PFSK-1 (cell line): ENCODE data around the gene ATL3.

ENCODE experiments used
- TAF1 ChIP-seq: IDR thresholded peaks from 2 replicates; pipeline ENCODE4 v1.6.1; 2012; ENCODE audit warnings: low read length, control low read depth, borderline replicate concordance; ENCODE audit not compliant: insufficient read depth
- TF ChIP-seq, protein P1 (sequence below), 2 experiments: IDR thresholded peaks; 2 replicates each; pipeline versions ENCODE4 v1.6.1 to v1.8.0; 2011 to 2012; ENCODE audit warnings: low read depth in 2 of 2, low read length in 2 of 2, control low read depth in 1 of 2, inconsistent platforms in 1 of 2, mild to moderate bottlenecking in 1 of 2, moderate library complexity in 1 of 2; ENCODE audit not compliant: insufficient read depth in 1 of 2

- no peak for TF ChIP-seq TAF1
- TF ChIP-seq, protein P1, sequence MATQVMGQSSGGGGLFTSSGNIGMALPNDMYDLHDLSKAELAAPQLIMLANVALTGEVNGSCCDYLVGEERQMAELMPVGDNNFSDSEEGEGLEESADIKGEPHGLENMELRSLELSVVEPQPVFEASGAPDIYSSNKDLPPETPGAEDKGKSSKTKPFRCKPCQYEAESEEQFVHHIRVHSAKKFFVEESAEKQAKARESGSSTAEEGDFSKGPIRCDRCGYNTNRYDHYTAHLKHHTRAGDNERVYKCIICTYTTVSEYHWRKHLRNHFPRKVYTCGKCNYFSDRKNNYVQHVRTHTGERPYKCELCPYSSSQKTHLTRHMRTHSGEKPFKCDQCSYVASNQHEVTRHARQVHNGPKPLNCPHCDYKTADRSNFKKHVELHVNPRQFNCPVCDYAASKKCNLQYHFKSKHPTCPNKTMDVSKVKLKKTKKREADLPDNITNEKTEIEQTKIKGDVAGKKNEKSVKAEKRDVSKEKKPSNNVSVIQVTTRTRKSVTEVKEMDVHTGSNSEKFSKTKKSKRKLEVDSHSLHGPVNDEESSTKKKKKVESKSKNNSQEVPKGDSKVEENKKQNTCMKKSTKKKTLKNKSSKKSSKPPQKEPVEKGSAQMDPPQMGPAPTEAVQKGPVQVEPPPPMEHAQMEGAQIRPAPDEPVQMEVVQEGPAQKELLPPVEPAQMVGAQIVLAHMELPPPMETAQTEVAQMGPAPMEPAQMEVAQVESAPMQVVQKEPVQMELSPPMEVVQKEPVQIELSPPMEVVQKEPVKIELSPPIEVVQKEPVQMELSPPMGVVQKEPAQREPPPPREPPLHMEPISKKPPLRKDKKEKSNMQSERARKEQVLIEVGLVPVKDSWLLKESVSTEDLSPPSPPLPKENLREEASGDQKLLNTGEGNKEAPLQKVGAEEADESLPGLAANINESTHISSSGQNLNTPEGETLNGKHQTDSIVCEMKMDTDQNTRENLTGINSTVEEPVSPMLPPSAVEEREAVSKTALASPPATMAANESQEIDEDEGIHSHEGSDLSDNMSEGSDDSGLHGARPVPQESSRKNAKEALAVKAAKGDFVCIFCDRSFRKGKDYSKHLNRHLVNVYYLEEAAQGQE (IDR thresholded peaks at IDR 0.05; ENCODE audit: insufficient read depth in 1 of 2, low read depth in 2 of 2, low read length in 2 of 2), result no peak
Measured at GRCh38 chr11:63599211-63600122, 71.7 kb downstream of the ATL3 start.
